Endothelial cell of hepatic sinusoid (primary cell): Measurements from ENCODE around the gene VWDE.

Experiments
- in situ Hi-C: cut with HindIII; loops from 2 replicates; pipeline ENCODE4 v1.10.0; 2017; ENCODE audit warnings: low sequenced_read_pairs

Gene VWDE

DNA sequence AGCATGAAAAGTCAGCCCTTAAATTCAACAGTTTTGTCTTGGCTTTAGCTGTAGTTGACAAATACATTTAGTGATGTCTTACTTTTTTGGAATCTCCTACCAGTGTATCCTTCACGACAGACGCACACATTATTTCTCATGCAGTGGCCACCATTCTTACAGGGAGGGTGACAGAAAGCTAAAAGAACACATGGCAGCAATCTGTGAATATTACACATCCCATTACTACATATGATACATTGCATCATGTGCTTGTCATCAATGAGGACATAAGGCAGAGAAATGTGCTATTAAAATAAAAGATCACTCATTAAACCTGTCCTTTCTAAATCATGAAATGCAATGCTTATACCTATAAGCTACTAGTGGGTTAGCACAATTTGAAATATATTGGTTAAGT is 66.6 kb downstream of the VWDE start:
- in situ Hi-C loops: no loop called here

DNA sequence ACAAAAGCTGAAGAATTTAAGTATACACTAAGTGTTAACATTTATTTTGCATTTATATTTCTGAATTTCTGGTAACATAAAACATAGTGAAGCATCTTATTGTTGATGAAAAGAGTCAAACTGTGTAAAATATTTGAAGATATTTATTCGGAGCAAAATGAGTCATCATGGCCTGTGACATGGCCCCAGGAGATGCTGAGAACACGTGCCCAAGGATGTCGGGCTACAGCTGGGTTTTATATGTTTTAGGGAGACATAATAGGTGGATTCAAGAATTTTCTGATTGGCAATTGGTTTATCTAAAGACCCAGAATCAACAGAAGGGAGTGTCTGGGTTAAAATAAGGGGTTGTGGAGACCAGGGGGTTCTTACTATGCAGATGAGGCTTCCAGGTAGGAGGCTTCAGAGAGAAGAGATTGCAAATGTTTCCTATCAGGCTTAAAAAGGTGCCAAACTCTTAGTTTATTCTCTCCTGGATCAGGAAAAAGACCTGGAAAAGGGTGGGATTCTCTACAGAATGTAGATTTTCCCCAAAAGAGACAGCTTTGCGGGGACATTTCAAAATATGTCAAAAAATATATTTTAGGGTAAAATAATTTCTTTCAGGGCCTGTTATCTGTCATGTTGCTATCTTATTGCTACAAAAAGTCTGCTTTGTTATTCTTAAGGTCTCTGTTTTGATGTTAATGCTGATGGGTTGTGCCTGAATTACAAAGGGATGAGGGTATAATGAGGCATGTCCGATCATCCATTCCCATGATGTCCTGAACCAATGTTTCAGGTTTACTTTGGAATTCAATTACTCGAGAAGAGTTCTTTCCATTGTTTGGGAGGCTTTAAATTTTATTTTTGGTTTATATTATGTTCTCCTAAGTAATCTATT is 74.5 kb downstream of the VWDE start:
- in situ Hi-C loops: no loop called here

DNA sequence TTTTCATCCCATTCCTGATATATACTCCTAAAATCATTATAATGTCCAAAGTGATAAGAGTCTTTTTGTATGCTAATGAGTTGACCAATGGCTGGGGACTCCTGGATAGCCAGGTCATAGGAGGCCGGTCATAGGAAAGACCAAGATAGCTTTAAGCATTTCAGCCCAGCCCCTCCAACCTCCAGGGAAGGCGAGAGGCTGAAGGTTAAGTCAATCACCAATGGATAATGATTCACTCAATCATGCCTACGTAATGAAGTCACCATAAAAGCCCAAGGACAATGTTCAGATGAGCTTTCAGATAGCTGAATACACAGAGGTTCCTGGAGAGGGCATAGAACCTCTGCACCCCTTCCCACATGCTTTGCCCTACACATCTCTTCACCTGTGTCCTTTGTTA is 75.7 kb downstream of the VWDE start:
- in situ Hi-C loops: no loop called here

DNA sequence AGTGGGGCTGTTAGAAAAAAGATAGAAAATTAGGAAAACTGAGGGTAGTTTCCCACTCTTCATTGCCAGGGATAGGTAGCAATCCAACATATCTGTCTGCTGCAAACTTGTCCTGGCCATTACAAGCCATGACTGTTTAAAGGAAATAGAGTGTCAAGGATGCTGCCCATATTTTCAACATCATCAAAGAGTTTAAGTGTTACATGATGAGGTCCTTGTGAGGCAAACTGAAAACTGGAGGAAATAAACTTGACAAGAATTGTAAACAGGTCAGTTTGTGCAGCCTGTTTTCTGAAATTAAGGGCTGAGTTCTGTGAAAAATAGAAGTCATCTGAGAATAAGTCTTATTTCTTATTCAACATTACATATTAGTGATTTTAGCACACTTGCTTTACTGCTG is 78.0 kb downstream of the VWDE start:
- in situ Hi-C loops: no loop called here

DNA sequence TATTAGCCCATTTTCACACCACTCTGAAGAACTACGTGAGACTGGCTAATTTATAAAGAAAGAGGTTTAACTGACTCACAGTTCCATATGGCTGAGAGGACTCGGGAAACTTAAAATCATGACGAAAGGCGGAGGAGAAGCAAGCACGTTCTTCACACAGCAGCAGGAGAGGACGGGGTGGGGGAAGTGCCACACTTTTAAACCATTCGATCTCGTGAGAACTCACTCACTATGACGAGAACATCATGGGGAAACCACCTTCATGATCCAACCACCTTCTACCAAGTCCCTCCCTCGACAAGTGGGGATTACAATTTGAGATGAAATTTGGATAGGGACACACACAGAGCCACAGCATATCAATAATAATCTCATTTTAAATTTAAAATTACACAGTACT is 80.2 kb downstream of the VWDE start:
- in situ Hi-C loops: no loop called here

DNA sequence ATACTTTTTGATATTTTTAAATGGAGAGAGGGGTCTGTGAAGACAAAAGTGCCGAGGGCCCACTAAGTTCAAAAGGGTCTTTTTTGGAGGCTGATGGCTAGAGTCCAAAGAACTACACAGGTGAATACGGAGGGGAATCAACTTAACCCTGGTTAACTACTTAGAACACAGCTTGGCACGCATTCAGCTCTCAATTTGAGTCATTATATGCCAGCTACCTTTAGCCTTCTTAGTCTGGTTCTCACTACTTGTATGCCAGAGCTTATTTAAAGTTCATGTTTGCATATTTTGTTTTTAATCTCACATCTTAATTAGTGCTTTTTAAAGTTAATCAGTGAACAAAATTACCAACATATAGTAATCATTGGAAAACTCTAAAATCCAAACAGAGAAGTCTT is 80.8 kb downstream of the VWDE start:
- in situ Hi-C loops: no loop called here

DNA sequence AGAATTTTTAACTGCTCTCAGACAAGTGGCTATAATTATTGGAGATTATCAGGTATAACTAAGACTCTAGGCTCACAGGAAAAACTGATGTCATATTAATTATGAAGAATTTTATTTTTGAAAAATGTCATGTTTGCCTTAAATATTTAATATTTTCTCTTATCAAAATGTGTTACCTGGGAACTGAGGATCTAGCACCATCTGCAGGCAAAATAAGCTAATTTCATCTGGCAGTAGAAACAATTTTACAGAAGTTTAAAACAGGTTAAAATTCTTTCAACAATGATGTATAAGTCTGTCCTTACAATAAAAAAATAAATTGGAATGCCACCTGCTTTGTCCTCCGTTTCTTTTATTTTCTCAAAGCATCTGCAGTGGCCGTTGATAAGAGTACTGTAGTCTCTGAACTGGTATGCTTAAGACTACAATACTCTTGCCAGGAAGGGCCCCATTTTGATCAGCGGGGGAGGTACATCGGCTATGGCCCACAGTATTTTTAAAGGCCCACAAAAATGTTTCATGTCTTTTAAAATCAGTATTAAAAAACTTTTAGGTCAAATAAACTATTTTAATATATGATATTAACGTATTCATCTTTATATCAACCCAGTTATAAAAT is 81.3 kb downstream of the VWDE start:
- in situ Hi-C loops: no loop called here

DNA sequence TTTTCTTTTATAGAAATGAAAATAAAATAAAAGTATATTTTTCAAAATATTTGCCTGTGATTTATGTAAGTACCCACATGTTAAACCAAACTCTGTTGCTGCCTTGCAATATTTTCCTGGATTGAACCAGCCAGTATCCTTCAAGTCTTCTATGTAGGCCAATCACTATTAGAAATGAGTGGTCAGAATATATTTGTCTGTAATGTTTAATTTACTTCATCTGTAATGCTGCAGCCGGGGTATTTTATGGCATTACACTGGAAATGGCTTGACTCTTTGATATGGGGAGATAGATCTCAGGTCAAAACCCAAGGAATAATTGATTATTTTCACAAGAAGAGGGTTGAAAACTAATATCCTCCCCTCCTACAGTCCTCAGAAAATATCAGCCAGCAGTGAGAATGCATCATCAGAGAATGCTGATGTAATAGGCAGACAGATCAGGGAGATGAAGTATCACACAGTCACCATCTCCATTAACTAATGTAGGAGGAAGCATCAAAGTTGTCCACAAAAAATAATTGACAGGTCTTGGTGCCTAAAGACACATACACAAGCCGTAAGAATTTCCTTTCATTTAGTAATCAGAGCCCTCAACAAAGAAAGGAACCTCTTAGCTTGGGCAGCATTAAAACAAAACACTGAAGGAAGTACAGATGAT is 82.5 kb downstream of the VWDE start:
- in situ Hi-C loops: no loop called here

DNA sequence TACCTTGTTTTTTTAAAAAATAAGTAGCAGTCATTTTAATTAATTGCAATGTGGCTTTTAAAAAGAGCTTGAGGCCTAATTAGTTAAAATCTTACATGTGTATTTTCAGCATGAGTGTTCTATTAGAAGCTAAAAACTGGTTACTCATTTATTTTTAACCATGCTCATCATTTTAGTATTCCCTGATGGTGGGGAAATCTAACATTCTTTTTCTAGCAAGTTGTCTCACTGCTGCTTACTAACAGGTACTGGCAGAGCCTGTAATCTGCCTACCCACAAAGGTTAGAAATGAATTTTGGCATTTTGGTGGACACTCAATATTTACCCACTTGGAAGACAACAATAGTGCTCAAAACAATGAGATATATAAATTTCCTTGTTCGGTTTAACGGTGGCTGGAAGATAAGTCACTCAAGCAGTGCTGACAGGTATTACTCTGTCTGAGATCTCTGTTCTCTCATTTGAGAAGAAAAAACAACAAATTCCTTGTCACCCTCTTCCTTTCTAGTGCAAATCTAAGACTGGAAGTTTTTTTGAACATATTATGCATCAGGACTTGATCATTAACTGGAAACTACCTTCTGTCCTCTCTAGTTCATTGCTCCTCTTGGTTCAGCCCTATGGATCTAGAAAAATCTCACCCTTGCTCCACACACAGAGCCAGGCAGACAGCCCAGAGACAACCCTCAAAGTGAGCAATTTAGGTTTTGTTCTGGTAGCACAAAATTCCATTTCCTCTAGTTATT is 83.3 kb downstream of the VWDE start:
- in situ Hi-C loops: no loop called here

DNA sequence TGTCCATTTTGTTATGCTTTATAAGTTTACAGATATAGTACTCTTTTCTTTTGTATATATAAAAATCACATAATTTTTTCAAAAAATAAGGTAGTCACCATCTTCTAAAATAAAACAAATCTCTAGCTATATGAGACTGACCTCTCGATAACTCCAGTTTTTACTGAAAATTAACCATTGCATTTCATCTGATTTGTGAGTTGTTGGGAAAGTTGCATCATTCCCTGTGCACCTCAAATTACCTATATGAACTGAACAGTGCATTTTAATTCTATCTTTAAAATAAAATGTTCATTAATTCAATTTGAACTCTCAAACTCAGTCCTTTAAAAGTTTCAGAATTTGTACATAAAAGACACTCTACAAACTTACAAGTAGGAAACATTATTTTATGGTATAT is 86.0 kb downstream of the VWDE start:
- in situ Hi-C loops: no loop called here

DNA sequence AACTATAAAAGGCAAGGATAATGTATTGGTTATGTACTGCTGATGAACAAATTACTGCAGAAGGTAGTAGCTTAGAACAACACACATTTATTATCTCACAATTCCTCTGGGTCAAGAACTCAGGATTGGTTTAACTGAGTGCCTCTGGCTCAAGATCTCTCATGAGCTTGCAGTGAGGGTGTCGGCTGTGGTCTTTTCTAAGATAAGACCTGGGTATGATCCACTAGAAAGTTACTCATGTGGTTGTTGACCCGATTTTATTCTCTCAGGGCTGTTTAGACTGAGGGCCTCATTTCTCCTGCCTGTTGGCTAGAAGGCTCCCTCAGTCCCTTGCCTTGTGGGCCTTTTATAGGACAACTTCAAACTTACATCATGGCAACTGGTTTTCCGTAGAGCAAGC is 86.7 kb downstream of the VWDE start:
- in situ Hi-C loops: no loop called here

DNA sequence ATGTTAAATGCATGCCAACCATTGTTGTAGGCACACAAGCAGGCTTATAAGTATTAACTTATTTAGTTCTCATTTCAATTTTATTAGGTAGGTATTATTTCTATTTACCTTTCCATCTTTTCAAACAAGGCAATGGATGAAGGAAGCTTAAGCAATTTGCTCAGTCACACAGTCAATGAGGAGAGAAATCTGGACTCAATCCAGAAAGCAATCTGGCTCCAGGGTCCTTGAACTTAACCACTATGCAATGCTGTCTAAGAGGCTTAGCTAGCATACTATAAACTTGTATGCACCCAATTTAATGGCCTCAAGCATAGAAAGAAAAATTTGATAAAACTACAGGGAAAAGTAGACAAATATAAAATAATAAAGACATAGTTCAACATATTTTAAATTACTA is 88.6 kb downstream of the VWDE start:
- in situ Hi-C loops: no loop called here

DNA sequence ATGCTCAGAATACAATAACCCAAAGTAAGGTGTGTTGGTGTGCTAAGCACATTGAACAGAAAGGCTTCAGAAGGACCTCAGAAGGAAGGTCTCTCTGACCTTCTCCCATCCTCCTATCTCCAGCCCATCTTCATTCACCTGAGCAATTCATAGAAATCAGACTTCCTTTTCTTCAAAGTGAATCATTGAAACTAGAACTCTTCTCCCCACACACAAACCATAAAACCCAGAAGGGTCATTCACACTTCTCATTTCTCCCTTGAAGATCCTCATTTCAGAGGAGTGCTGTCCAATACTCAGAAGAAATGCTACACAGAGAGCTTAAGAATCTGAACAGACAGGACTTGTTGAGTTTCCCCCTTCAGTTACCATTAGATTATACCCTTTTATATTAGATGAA is 89.5 kb downstream of the VWDE start:
- in situ Hi-C loops: no loop called here

DNA sequence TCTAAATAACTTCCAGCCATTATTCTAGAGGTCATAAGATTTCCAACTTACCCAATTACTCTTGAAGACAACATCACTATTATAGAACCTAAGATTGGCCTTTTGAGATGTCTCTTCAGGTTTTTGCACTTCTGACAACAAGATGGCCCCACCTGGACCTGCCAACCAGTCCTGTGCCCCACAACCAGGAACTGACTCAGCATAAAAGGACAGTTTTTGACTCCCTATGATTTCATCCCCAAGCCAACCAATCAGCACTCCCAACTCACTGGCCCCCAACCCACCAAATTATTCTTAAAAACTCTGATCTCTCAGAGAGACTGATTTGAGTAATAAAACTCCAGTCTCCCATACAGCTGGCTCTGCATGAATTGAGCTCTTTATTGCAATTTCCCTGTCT is 98.2 kb downstream of the VWDE start:
- in situ Hi-C loops: no loop called here

DNA sequence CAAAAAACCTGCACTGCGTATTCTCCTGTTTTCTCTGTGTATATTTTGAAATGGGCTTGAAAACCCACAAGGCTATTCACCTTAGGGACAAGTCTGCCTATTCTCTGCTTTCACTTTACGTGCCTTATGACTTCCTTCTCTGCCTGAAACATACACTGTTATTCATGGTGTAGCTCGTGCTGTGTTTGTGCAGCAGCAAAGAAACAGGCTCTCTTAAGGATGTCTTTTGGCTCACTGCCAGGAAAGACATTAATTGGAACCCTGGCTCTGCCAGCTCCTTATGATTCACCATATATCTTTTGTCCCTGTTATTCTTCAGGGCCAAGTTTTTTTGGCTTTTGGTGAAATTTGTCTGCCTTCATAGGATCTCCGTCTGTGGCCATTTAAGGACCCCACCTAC is 100.2 kb downstream of the VWDE start:
- in situ Hi-C loops: no loop called here

DNA sequence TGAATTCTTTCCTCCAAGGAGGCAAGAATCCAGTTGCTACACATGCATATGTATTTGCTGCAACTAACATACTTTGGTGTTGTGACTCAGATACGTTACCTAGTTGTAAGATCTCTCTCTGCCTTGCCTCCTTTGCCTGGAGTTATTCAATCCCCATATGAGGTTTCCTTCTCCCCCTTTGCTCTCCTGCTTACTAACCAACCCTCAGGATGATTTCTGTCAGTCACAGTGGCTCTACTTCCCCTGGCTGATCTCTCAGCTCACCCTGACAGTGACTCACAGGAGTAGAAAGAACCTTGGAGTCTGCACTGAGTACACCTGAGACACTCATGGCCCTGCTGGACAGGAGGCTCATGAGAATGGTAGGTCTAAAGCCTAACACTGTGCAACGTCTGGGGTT is 100.6 kb downstream of the VWDE start:
- in situ Hi-C loops: no loop called here

DNA sequence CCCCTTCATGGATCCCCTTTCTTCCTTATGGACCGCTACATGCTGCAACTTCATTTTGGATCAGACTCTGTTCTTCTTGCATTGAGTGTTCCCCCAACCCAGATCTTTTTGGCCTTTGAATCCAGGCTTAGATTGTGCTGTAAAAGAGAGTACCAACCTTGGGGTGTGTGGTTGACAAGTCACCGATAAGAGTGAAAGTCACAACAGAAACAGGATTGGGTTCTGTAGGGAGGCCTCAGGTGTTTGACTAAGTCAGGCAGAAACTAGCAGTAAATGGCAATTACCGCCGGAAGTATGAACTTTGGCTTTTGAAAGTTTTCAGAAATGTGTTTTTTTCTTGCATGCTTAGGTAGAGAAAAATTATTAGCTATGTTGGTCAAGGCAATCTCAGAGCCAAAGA is 103.2 kb downstream of the VWDE start:
- in situ Hi-C loops: no loop called here

DNA sequence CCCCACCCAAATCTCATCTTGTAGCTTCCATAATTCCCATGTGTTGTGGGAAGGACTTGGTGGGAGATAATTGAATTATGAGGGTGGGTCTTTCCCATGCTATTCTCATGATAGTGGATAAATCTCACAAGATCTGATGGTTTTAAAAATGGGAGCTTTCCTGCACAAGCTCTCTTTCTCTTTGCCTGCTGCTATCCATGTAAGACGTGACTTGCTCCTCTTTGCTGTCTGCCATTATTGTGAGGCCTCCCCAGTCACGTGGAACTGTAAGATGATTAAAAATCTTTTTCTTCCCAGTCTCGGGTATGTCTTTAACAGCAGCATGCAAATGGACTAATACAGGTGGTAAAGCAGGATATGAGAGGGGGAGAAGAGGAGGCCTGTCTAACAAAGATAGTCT is 104.3 kb downstream of the VWDE start:
- in situ Hi-C loops: loop anchor here (5.0 kb wide), 1 partner anchor 227 kb away; no protein-coding TSS in a partner anchor

DNA sequence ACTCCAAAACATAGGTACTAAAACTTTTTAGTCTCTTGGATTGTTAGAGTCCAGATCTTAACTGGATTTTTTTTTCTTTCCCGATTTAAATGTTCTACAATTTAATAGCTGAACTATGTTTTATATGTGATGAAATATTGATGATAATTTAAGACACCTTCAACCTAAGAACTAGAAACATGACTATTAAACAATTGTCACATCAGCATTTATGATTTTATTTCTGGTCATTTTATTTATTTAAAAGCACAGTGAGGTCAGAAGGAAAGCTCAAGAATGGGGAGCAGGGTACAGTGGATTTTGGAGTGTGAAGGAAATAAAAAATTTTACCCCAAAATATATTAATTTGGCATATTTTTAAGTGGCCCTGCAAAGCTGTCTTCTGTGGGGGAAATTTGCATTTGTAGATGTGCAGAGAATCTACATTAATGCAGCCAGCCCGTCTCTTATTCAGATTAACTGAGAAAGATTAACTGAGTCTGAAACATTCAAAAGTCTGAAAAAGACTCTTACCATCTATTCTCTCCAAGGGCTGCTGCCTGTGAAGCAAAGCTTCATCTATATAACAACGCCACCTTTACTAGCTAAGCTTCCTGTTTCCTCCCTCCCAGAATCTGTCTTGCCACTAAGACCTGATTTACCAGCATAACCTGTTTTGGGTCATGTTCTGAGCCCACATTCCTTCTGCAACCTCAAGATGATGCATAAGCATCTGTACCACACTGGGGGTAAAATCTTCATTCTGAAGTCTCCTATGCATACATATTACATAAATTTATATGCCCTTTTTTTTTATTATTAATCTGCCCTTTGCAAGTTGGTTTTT is 106.2 kb downstream of the VWDE start:
- in situ Hi-C loops: loop anchor here (5.0 kb wide), 1 partner anchor 225 kb away; no protein-coding TSS in a partner anchor

DNA sequence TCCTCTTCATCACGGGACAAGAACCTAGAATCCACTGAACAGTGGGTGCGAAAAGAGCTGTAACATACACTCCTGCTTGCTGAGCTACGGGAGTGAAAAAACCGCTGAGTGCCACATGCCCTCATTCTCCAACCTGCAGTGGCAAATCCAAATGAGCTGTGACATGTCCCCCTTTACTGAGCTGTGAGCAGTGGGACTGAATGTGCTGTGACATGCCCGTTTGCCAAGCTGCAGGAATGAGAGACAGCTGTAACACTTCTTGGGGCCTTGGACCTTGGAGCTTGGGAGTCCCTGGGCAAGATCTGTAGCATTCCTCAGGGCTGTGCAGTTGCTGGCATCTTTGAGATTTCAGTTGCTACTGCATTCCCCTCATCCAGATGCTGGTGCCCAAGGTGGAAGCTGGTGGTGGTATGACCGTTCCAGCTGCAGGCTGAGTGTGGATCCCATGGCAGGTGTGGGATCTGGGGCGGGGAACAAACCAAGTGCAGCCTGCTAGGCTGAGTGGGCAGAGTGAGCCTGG is 107.6 kb downstream of the VWDE start:
- in situ Hi-C loops: loop anchor here (5.0 kb wide), 1 partner anchor 224 kb away; no protein-coding TSS in a partner anchor
